Karpas-422 (cell line): Measurements from ENCODE around the gene MANSC4. TPM values are rescaled to one million over a fixed set of nuclear protein-coding genes. Genes with fewer than 3 reads are reported as not detected.

Experiments used
- DNase-seq: peaks from one replicate; pipeline ENCODE4 v3.0.0-alpha.2; 2015
- H2AFZ ChIP-seq: fragments of 200-600 bp; sonication (generic); 2 replicates; pipeline ENCODE4 v1.6.1; 2014; ENCODE audit warnings: antibody characterized with exemption, low read length, mixed read lengths
- H3K27ac ChIP-seq: fragments of 200-600 bp; sonication (generic); 2 replicates; pipeline ENCODE4 v1.5.1; 2014; ENCODE audit warnings: mild to moderate bottlenecking, low read length, moderate library complexity
- H3K27me3 ChIP-seq: fragments of 200-600 bp; sonication (generic); 2 replicates; pipeline ENCODE4 v1.6.1; 2014; ENCODE audit warnings: low read length, mixed read lengths
- H3K36me3 ChIP-seq: fragments of 200-600 bp; sonication (generic); 2 replicates; pipeline ENCODE4 v1.6.1; 2014; ENCODE audit warnings: low read length, mixed read lengths; ENCODE audit not compliant: insufficient read depth
- H3K4me1 ChIP-seq: fragments of 200-600 bp; sonication (generic); 2 replicates; pipeline ENCODE4 v1.6.1; 2014; ENCODE audit warnings: mild to moderate bottlenecking, low read length, mixed read lengths
- H3K4me2 ChIP-seq: fragments of 200-600 bp; sonication (generic); 2 replicates; pipeline ENCODE4 v1.6.1; 2014; ENCODE audit warnings: low read length, low read depth, mild to moderate bottlenecking; ENCODE audit not compliant: poor library complexity, severe bottlenecking
- H3K4me3 ChIP-seq: fragments of 200-600 bp; sonication (generic); 2 replicates; pipeline ENCODE4 v1.5.1; 2014; ENCODE audit warnings: mild to moderate bottlenecking, antibody characterized with exemption, low read length, mixed read lengths
- H3K79me2 ChIP-seq: fragments of 200-600 bp; sonication (generic); 2 replicates; pipeline ENCODE4 v1.6.1; 2014; ENCODE audit warnings: mild to moderate bottlenecking, low read length, mixed read lengths
- H3K9ac ChIP-seq: fragments of 200-600 bp; sonication (generic); 2 replicates; pipeline ENCODE4 v1.6.0; 2014; ENCODE audit warnings: low read length
- H3K9me2 ChIP-seq: fragments of 200-600 bp; sonication (generic), shearing (Covaris generic); replicated peaks from 2 replicates; pipeline ENCODE4 v1.6.0; 2014; ENCODE audit warnings: mild to moderate bottlenecking, low read length, moderate library complexity; ENCODE audit not compliant: insufficient read depth
- H3K9me3 ChIP-seq: fragments of 300-700, 200-600 bp; sonication (generic); 2 replicates; pipeline ENCODE4 v1.6.1; 2014; ENCODE audit warnings: low read length, mixed read lengths
- H4K20me1 ChIP-seq: fragments of 200-600 bp; sonication (generic); 2 replicates; pipeline ENCODE4 v1.6.1; 2014; ENCODE audit warnings: mild to moderate bottlenecking, antibody characterized with exemption, low read length, low read depth; ENCODE audit not compliant: insufficient read depth
- total RNA-seq: library from RNA; depleted of rRNA; stranded (reverse); fragments of >200 nt; shearing (Covaris generic); gene quantifications from 2 replicates; pipeline ENCODE4 v1.2.3, GENCODE V29; 2014; ENCODE audit warnings: low replicate concordance; rRNA removed

MANSC4 gene
- total RNA-seq, result not detected in 2 replicates

DNA sequence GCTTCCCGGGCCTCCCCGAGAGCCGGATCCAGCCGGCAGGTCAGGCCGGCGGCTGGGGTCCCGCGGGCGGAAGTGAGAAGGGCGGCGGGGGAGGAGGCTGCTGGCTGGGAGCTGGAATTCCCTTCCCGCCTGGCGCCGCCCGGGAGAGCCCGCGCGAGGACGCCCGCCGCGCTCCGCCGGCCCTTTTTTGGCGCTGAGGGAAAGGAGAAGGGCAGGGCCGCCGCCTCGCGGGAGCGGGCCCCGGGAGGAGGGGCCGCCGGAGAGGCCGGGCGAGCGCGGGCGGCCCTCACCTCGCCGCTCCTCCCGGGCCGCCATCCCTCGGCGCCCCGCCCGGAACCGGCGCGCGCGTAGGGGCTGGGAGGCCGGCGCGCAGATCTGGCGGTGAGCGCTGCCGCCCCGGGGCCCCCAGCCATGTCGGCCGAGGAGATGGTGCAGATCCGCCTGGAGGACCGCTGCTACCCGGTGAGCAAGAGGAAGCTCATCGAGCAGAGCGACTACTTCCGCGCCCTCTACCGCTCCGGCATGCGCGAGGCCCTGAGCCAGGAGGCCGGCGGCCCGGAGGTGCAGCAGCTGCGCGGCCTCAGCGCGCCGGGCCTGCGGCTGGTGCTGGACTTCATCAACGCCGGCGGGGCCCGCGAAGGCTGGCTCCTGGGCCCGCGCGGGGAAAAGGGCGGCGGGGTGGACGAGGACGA, at the start of gene MANSC4, which contains the start of gene KLHL42:
TSS of gene MANSC4 (minus strand) at position 317 of the 692 bp plus-strand sequence. CDS start 8,960 bp downstream, outside the sequence.
TSS of gene KLHL42 (plus strand) at position 314 of the 692 bp plus-strand sequence. CDS start at position 412, 98 bp downstream.
- H2AFZ ChIP-seq, result peak within 1 kb of the TSS; percentile 42; the same call in 1 of the 2 replicates

DNA sequence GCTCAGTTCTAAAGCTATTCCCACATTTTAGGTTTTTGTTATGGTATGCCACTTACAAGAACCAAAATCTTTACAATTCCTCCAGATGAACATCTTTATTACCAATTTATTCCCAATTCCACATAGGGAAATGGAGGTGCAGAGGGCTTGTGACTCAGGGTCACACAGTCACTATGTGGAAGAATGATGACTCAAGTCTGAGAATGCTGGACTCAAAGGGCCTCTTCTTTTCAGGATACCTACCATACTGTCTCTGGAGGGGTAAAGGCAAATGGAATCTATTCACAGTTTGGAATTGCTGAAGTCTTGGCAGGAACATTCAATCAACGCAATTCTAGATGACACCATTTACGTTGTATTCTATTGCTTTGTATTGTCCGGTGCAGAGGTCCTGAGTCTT, 48.2 kb upstream of the MANSC4 start:
- Histone ChIP-seq H3K4me2 (no peak overlapping the region), H3K9ac (no peak overlapping the region), H3K36me3 (no peaks in the 10 kb centered on the region), H3K9me3 (no peaks in the 10 kb centered on the region), H3K27ac (no peak overlapping the region), H3K27me3 (no peaks in the 10 kb centered on the region), H3K4me1 (peaks cover 16% of the 10 kb centered on the region), H3K79me2 (no peaks in the 10 kb centered on the region), H3K4me3 (no peak overlapping the region), H2AFZ (no peak overlapping the region), H4K20me1 (no peaks in the 10 kb centered on the region), H3K9me2 (no peaks in the 10 kb centered on the region)
- DNase-seq, result no peak

More for the DNA sequence above, at the start of gene MANSC4, which contains the start of gene KLHL42:
- DNase-seq, result peak; percentile 88
- Histone ChIP-seq H3K9me3 (no peaks in the 10 kb centered on the region), H3K9ac (peak within 1 kb of the TSS; percentile 88), H3K27ac (peak within 1 kb of the TSS; percentile 51), H3K4me1 (peaks cover 34% of the 10 kb centered on the region), H3K36me3 (peaks cover 4% of the 10 kb centered on the region), H4K20me1 (no peaks in the 10 kb centered on the region), H3K27me3 (no peaks in the 10 kb centered on the region), H3K9me2 (no peaks in the 10 kb centered on the region), H3K4me2 (peak within 1 kb of the TSS; percentile 88), H3K4me3 (peak within 1 kb of the TSS; percentile 90), H3K79me2 (peaks cover 52% of the 10 kb centered on the region)

- H2AFZ ChIP-seq, result no peak overlapping the region
- H3K27me3 ChIP-seq, result no peaks in the 10 kb centered on the region
- H3K79me2 ChIP-seq, result no peaks in the 10 kb centered on the region
- no peaks in the 10 kb centered on the region for H3K9me3 ChIP-seq
- H3K4me3 ChIP-seq, result no peak overlapping the region
- no peaks in the 10 kb centered on the region for H3K9me2 ChIP-seq
- no peaks in the 10 kb centered on the region for H3K36me3 ChIP-seq
- peaks cover 29% of the 10 kb centered on the region for H3K4me1 ChIP-seq
- DNase-seq, result no peak
- no peaks in the 10 kb centered on the region for H4K20me1 ChIP-seq
- H3K27ac ChIP-seq, result no peak overlapping the region
- no peak overlapping the region for H3K4me2 ChIP-seq
- no peak overlapping the region for H3K9ac ChIP-seq
Observed at GRCh38 chr12:27826076-27826475, 46.0 kb upstream of the MANSC4 start.

DNA sequence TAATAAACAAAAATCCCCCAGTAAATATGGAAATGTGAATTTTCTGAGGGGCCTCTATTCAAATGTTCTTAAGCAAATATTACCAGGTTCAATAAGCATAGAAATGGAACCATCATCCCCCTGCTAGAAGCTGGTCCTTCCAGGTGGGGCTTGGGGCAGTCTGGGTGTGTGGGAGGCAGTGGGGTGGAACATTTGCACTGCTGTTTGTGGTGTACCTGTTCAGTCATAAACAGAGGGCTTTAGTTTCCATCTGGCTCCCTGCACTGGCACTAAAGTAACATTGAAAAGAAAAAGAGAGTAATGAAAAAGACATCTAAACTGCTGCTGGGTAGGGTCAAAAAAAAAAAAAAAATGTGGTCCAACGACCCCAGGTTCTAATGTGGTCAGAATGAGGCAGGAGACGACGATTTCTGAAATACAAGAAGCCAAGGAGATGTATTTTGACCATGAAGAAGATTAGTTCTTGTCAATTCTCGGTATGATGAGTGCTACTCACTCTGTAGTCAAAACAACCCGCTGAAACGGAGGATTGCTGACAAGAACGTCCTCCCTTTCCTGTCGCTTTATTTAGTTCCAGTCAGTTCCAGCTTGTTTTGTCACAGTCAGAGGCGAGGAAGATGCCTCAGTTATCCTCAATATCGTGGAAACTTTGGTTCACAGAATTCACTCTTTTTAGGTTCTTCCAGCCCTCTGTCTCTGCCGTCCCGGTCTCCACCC, 44.2 kb upstream of the MANSC4 start:
- Histone ChIP-seq H3K79me2 (no peaks in the 10 kb centered on the region), H3K27ac (no peak overlapping the region), H3K27me3 (no peaks in the 10 kb centered on the region), H2AFZ (peak overlapping the region; percentile 25; the same call in 1 of the 2 replicates), H3K36me3 (no peaks in the 10 kb centered on the region), H3K9me3 (no peaks in the 10 kb centered on the region), H4K20me1 (no peaks in the 10 kb centered on the region), H3K9ac (no peak overlapping the region), H3K9me2 (no peaks in the 10 kb centered on the region), H3K4me1 (peaks cover 29% of the 10 kb centered on the region), H3K4me3 (no peak overlapping the region), H3K4me2 (peak overlapping the region; percentile 32)
- no peak for DNase-seq

DNA sequence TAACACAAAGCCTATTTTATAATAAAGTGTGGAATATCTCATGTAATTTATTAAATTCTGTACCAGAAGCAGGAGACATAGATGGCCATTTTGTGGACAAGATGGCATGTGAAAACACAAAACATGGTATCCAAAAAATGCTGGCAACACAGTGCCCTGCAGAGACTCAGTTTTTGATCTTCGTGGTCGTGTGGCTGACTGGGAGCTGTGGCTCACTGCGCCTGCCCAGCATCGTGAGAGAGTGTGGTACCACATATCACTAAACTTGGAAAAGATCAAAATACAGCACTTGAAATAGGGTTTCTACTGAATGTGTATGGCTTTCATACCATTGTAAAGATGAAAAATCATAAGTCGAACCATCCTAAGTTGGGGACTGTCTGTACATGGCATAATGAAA, 43.0 kb upstream of the MANSC4 start:
- no peaks in the 10 kb centered on the region for H3K9me3 ChIP-seq
- H3K9me2 ChIP-seq, result no peaks in the 10 kb centered on the region
- H3K4me2 ChIP-seq, result no peak overlapping the region
- no peak overlapping the region for H3K9ac ChIP-seq
- peaks cover 29% of the 10 kb centered on the region for H3K4me1 ChIP-seq
- H2AFZ ChIP-seq, result no peak overlapping the region
- H4K20me1 ChIP-seq, result no peaks in the 10 kb centered on the region
- no peaks in the 10 kb centered on the region for H3K27me3 ChIP-seq
- DNase-seq, result no peak
- no peaks in the 10 kb centered on the region for H3K36me3 ChIP-seq
- H3K4me3 ChIP-seq, result no peak overlapping the region
- no peaks in the 10 kb centered on the region for H3K79me2 ChIP-seq
- H3K27ac ChIP-seq, result no peak overlapping the region

DNA sequence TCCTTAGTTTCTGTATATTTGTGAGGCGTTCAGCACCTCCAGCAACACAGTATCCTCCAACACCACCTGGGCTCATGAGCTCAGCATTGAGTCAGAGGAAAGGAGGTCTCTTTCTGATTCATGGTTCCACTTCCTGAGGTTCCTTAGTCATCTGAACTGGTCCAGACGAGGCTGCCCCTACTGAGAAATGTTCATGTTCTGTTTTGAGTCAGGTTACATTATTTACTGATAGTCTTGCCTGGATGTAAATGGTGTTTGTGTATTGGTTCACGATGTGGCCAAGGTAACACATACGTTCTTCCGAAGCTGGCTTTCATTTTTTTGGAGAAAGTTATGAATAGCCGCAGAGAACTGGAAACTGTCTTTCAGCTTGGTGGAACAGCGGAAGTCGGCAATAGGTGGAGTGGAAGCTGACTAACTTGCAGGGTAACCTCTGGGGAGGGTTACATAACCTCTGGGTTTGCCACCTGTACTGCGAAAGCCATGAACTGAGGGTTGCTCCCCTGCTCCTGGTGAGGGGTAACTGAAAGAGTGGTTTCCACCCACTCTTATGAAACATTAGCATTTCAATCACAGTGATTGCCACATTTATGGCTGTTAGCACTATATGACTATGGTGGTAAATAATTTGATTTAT, 42.2 kb upstream of the MANSC4 start:
- Histone ChIP-seq H3K27me3 (no peaks in the 10 kb centered on the region), H3K79me2 (no peaks in the 10 kb centered on the region), H3K4me3 (peak overlapping the region; percentile 21; the same call in 1 of the 2 replicates), H4K20me1 (no peaks in the 10 kb centered on the region), H3K36me3 (no peaks in the 10 kb centered on the region), H3K9me3 (no peaks in the 10 kb centered on the region), H3K4me2 (peak overlapping the region; percentile 51), H2AFZ (peak overlapping the region; percentile 25; the same call in 1 of the 2 replicates), H3K9ac (0 out of 2 replicates have a peak overlapping the region, but pooled peaks have one; percentile 12), H3K9me2 (no peaks in the 10 kb centered on the region), H3K4me1 (peaks cover 29% of the 10 kb centered on the region), H3K27ac (no peak overlapping the region)
- DNase-seq, result peak; percentile 61

GRCh38 chr12:27821259-27821973, 41.4 kb upstream of the MANSC4 start:
- Histone ChIP-seq H3K9ac (0 out of 2 replicates have a peak overlapping the region, but pooled peaks have one; percentile 12), H3K9me2 (no peaks in the 10 kb centered on the region), H4K20me1 (no peaks in the 10 kb centered on the region), H3K27ac (no peak overlapping the region), H3K27me3 (no peaks in the 10 kb centered on the region), H3K4me2 (peak overlapping the region; percentile 51), H3K4me3 (peak overlapping the region; percentile 21; the same call in 1 of the 2 replicates), H3K79me2 (no peaks in the 10 kb centered on the region), H3K9me3 (no peaks in the 10 kb centered on the region), H3K36me3 (no peaks in the 10 kb centered on the region), H2AFZ (no peak overlapping the region), H3K4me1 (peaks cover 29% of the 10 kb centered on the region)
- peak; percentile 90 for DNase-seq
